ENCODE data around the gene CDC42EP1. TPM values are rescaled to one million over a fixed set of nuclear protein-coding genes. Genes with fewer than 3 reads are reported as not detected.

The CDC42EP1 gene
- total RNA-seq: 100 to 1,000 TPM in 1 of 6 experiments, 10 to 100 TPM in 5; 29.2 to 117 (median 68.0) TPM
- long read RNA-seq, partial matches to known transcripts: 4 of 4 reads
- long read RNA-seq, other reads (novel, unspliced or antisense): 0 of 4 reads

DNA sequence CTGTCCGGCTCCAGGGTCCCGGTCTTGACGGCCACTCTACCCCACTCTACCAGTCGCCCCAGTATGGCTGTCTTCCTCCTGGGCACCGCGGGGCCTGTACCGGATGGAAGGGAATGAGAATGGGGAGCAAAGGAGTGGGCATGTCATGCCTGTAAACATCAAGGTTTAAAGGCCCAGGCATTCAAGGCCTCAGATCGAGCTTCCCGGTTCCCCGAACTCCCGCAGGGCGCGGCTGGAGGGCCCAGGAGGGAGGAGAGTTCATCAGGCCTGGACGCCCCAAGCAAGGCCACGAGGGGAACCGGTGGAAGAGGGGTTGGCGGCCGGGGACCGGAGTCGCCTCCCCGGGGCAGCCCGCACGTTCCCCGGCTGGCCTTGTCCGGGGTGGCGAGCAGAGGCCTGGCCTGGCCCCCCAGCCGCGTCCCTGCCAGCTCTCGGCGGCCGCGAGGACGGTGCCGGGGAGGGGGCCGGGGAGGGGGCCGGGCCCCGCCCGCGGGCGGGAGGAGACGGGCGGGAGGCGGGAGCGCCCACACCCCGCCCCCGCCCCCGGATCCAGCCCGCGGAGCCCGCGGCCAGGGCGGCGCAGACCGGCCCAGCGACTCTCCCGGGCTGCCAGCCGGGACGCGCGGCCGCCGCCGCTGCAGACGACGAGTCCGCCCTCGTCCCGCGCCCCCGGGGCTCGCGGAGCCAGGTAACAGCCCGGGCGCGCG lies at the start of gene CDC42EP1:
Gene CDC42EP1, plus strand, starts transcription at position 580 of the 707 bp plus-strand sequence. CDS start 5,870 bp downstream, outside the sequence.
- peak within 1 kb of the TSS; percentile 63 to 86 (median 84) for H3K4me3 ChIP-seq
- ATAC-seq (peak; percentile 20 to 68 (median 59)), DNase-seq (peak; percentile 78 to 88 (median 79))
- intact Hi-C loops (cut with DNase I): no loop called here
- no peaks in the 10 kb centered on the region for H3K27me3 ChIP-seq
- peaks cover 0 to 64% (median 33%) of the 10 kb centered on the region in 4 donors for H3K4me1 ChIP-seq
- H3K9me3 ChIP-seq: no peaks in the 10 kb centered on the region
- no peaks in the 10 kb centered on the region for H3K36me3 ChIP-seq
- WGBS (ENCODE audit: insufficient coverage, low coverage, low lambda C conversion rate, missing lambda C conversion rate): 6% methylated on average over 11 of the region's 76 CpGs
- TF ChIP-seq CTCF (IDR thresholded peaks at IDR 0.05) (peak in 1 of 4 donors; percentile 6), POLR2A (IDR thresholded peaks at IDR 0.05) (peak; percentile 96)
- peak within 1 kb of the TSS; percentile 95 to 99 (median 97) for H3K27ac ChIP-seq

DNA sequence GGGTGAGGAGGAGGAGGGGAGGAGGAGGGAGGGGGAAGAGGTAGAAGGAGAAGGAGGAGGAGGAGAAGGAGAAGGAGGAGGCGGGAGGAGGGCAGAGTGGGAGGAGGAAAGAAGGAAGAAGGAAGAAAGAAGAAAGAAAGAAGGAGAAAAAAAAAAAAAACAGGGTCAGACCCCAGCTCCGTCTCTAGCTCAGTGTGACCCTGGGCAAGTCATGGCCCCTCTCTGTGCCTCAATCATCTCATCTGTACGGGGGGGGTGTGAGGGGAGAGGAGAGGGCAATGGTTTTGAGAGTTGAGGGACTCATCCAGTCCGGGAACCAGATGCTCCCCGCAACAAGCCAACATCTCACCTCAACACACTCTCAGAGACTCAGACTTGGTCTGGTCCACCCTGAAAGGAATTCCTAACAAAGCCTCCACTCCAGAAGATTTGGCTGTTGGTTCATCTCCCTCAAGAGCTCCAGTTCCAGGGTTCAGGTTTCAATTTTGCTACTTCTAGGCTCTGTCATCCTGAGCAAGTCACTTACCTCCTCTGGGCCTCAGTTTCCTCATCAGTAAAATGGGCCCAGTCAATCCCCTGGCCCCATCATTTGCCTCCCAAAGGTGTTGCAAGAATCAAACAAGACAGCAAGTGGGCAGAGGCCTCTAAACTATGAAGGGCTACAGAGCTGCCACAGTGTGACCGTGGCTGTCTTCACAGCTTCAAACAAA lies 48.7 kb upstream of the CDC42EP1 start:
- no peaks in the 10 kb centered on the region for H3K9me3 ChIP-seq
- peaks cover 0 to 5% (median 0%) of the 10 kb centered on the region in 4 donors for H3K4me1 ChIP-seq
- intact Hi-C loops (cut with DNase I): no loop called here
- TF ChIP-seq POLR2A (IDR thresholded peaks at IDR 0.05): no peak
- TF ChIP-seq CTCF (IDR thresholded peaks at IDR 0.05): no peak
- WGBS (ENCODE audit: insufficient coverage, low coverage, low lambda C conversion rate, missing lambda C conversion rate): 78% methylated on average over 3 of the region's 6 CpGs
- no peak for ATAC-seq
- H3K27me3 ChIP-seq: no peaks in the 10 kb centered on the region
- no peak overlapping the region for H3K4me3 ChIP-seq
- H3K27ac ChIP-seq: peak overlapping the region in 1 of 3 donors; percentile 36
- no peak for DNase-seq
- peaks cover 0 to 5% (median 0%) of the 10 kb centered on the region in 4 donors for H3K36me3 ChIP-seq

GRCh38 chr22:37514526-37515051 lies 45.7 kb upstream of the CDC42EP1 start:
- DNase-seq: peak in 1 of 3 donors; percentile 16
- 80% methylated on average over 2 of the region's 15 CpGs for WGBS (ENCODE audit: insufficient coverage, low coverage, low lambda C conversion rate, missing lambda C conversion rate)
- Histone ChIP-seq H3K9me3 (no peaks in the 10 kb centered on the region), H3K27ac (no peak overlapping the region), H3K36me3 (peaks cover 0 to 5% (median 0%) of the 10 kb centered on the region in 4 donors), H3K4me1 (peaks cover 0 to 6% (median 0%) of the 10 kb centered on the region in 4 donors), H3K4me3 (no peak overlapping the region), H3K27me3 (no peaks in the 10 kb centered on the region)
- no peak for ATAC-seq
- TF ChIP-seq CTCF (IDR thresholded peaks at IDR 0.05): no peak
- TF ChIP-seq POLR2A (IDR thresholded peaks at IDR 0.05): no peak
- intact Hi-C loops (cut with DNase I): no loop called here

DNA sequence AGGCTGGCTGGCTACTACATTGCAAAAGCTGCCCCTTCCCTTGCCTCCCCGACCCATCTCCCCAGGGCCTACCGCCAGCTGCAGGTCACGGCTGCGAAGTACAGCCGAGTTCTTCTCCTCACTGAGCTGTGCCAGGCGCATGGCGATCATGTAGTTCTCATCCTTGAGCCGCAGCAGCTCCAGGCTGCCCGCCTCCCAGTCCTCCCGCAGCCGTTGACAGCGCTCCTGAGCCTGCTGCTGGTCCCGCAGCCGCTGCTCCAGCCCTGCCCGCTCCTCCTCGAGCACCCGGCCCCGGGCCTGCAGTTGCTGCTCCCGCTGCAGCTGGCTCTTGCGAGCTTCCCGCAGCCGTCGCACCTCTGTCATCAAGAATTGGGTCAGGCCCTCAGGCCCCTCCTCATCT lies 44.4 kb upstream of the CDC42EP1 start:
- DNase-seq (peak in 2 of 3 donors; percentile 21 to 51), ATAC-seq (no peak)
- intact Hi-C loops (cut with DNase I): no loop called here

More for the DNA sequence above, 44.4 kb upstream of the CDC42EP1 start:
- H3K9me3 ChIP-seq: no peaks in the 10 kb centered on the region
- H3K4me1 ChIP-seq: peaks cover 0 to 9% (median 0%) of the 10 kb centered on the region in 4 donors
- H3K4me3 ChIP-seq: no peak overlapping the region
- H3K36me3 ChIP-seq: peaks cover 0 to 5% (median 0%) of the 10 kb centered on the region in 4 donors
- WGBS (ENCODE audit: insufficient coverage, low coverage, low lambda C conversion rate, missing lambda C conversion rate): 84% methylated on average over 15 of the region's 23 CpGs
- no peak overlapping the region for H3K27ac ChIP-seq
- H3K27me3 ChIP-seq: no peaks in the 10 kb centered on the region
- TF ChIP-seq POLR2A (IDR thresholded peaks at IDR 0.05): no peak
- no peak for TF ChIP-seq CTCF (IDR thresholded peaks at IDR 0.05)
